Neuron (in vitro differentiated cells): ENCODE results near the gene HCLS1.

Experiments
- H2AFZ ChIP-seq: one replicate; pipeline ENCODE4 v1.6.1; 2013; ENCODE audit warnings: low read depth, mild to moderate bottlenecking, inconsistent platforms, low read length, moderate library complexity
- H3K27me3 ChIP-seq: one replicate; pipeline ENCODE4 v1.6.1; 2013; ENCODE audit warnings: low read length; ENCODE audit not compliant: insufficient read depth
- H3K36me3 ChIP-seq: one replicate; pipeline ENCODE4 v1.6.1; 2013; ENCODE audit warnings: low read length; ENCODE audit not compliant: insufficient read depth
- H3K4me1 ChIP-seq: one replicate; pipeline ENCODE4 v1.6.1; 2013; ENCODE audit warnings: low read length; ENCODE audit not compliant: insufficient read depth
- H3K4me3 ChIP-seq: 2 replicates; pipeline ENCODE4 v1.5.1; 2013; ENCODE audit warnings: mild to moderate bottlenecking, low read length, moderate library complexity
- H3K9me3 ChIP-seq: one replicate; pipeline ENCODE4 v1.6.1; 2013; ENCODE audit warnings: low read length

Gene HCLS1

DNA sequence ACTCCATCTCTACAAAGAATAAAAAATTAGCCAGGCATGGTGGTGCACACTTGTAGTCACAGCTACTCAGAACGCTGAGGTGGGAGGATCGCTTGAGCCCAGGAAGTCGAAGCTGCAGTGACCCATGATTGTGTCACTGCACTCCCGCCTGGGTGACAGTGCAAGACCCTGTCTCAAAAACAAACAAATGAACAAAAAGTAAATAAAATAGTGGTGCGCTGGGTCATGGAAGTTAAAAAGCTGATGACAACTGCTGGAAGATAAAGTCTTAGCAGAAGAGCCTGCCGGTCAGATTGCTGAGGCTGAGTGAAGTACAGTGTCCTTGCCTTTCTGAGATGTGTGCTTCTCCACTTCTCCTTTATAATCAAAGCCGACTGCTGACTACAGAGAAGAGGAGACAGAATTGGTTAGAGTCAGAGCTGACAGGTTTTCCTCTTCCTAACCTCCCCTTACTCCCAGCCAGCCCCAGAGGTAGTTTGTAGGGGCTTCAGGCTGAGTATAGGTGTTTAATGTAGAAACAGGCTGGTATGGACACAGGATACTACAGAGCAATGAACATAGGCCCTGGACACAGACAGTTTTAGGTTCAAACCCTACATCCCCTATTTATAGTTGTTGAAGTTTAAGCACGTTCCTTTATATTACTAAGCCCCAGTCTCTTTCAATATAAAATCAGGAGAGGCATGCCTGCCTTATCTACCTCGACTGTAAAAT is 17.9 kb downstream of the HCLS1 start:
- no peaks in the 10 kb centered on the region for H3K4me1 ChIP-seq
- H3K27me3 ChIP-seq, result no peaks in the 10 kb centered on the region
- no peak overlapping the region for H2AFZ ChIP-seq
- no peaks in the 10 kb centered on the region for H3K36me3 ChIP-seq
- H3K9me3 ChIP-seq, result no peaks in the 10 kb centered on the region
- no peak overlapping the region for H3K4me3 ChIP-seq

- Histone ChIP-seq H3K4me3 (no peak overlapping the region), H3K36me3 (no peaks in the 10 kb centered on the region), H3K9me3 (no peaks in the 10 kb centered on the region), H2AFZ (no peak overlapping the region), H3K27me3 (no peaks in the 10 kb centered on the region), H3K4me1 (no peaks in the 10 kb centered on the region)
Measured at GRCh38 chr3:121641127-121641526, 19.6 kb downstream of the HCLS1 start.

- H3K9me3 ChIP-seq, result peaks cover 1% of the 10 kb centered on the region
- H3K4me3 ChIP-seq, result no peak overlapping the region
- no peaks in the 10 kb centered on the region for H3K27me3 ChIP-seq
- H3K36me3 ChIP-seq, result no peaks in the 10 kb centered on the region
- H3K4me1 ChIP-seq, result no peaks in the 10 kb centered on the region
- H2AFZ ChIP-seq, result no peak overlapping the region
Measured at GRCh38 chr3:121637922-121638321, 22.8 kb downstream of the HCLS1 start.

DNA sequence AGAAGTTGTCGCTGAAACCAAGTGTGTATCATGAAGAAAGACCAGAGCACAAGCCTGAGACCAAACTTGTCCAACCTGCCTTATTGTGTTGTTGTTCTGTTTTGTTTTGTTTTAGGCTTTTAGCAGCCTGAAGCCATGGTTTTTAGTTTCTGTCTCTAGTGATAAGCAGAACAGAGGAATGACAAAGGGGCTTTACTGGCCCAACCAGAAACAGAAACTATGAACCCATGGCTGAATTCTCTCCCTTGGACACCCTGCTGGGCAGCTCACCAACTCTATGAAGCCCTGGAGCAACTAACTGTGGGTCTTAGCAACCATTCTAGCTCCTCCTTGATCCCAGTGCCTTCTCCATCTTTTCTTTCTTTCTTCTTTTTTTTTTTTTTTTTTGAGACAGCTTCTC is 30.3 kb downstream of the HCLS1 start:
- H3K4me3 ChIP-seq, result no peak overlapping the region
- H3K9me3 ChIP-seq, result peaks cover 1% of the 10 kb centered on the region
- H3K27me3 ChIP-seq, result no peaks in the 10 kb centered on the region
- no peak overlapping the region for H2AFZ ChIP-seq
- H3K4me1 ChIP-seq, result no peaks in the 10 kb centered on the region
- H3K36me3 ChIP-seq, result no peaks in the 10 kb centered on the region

DNA sequence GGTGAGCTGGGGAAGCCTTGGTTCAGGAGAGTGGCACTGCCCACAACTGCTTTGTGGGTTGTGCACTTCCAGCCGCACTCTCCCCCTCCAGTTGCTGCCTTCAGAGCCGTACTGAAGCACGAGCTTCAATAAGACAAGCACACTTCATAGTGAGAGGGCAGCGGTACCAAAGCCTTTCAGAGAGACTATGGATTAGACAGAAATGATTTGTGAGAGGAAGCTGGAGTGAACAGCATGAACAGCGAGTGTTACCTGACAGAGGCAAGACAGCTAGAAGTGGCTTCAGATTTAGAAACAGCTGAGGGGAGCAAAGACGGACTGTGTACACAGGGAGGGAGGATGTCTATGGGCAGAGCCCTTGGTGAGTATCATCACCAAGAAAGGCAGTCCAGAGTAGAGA is 31.1 kb downstream of the HCLS1 start:
- H3K9me3 ChIP-seq, result peaks cover 1% of the 10 kb centered on the region

DNA sequence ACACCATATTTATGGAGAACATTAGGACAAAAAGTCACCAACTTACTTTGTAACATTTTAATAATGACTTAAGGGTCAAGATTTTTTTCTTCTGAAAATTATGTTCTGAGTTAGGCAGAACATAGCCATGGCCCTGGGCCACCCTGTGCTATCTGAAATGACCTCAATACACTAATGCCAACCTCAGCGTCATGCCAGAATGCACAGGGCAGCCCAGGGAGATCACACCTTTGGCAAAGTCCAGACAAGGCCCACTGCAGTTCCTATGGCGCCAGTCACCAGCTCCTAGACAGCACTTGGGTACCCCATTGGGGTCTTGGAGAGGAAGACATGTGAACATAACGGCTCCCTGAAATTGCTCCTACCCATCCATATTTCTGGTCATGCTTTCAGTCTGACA is 33.1 kb downstream of the HCLS1 start:
- Histone ChIP-seq H3K27me3 (no peaks in the 10 kb centered on the region), H3K4me3 (no peak overlapping the region), H3K9me3 (no peaks in the 10 kb centered on the region), H2AFZ (no peak overlapping the region), H3K36me3 (no peaks in the 10 kb centered on the region), H3K4me1 (no peaks in the 10 kb centered on the region)

More for the DNA sequence above, 31.1 kb downstream of the HCLS1 start:
- Histone ChIP-seq H3K4me1 (no peaks in the 10 kb centered on the region), H2AFZ (no peak overlapping the region), H3K27me3 (no peaks in the 10 kb centered on the region), H3K4me3 (no peak overlapping the region), H3K36me3 (no peaks in the 10 kb centered on the region)

DNA sequence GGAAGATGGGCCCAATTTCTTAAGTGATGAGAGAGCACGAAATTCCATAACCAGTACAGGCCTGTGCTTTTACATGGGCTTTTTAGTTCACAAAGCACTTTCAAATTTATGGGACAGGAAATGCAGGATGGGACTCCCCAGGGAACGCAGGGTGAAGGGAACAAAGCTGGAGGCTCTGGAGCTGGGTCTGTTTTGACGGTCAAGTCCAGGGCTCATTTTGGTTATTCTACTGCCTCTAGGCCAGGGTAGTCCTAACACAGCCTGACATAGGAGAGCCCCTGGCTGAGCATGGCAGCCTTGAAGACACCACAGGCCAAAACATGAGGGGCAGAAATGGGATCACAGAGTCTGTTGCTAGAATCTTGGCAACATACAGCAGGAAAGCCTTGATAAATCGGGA is 33.5 kb downstream of the HCLS1 start:
- Histone ChIP-seq H3K9me3 (no peaks in the 10 kb centered on the region), H3K4me3 (no peak overlapping the region), H3K36me3 (no peaks in the 10 kb centered on the region), H2AFZ (no peak overlapping the region), H3K27me3 (no peaks in the 10 kb centered on the region), H3K4me1 (no peaks in the 10 kb centered on the region)

- Histone ChIP-seq H3K27me3 (no peaks in the 10 kb centered on the region), H3K4me1 (no peaks in the 10 kb centered on the region), H2AFZ (no peak overlapping the region), H3K9me3 (no peaks in the 10 kb centered on the region), H3K4me3 (no peak overlapping the region), H3K36me3 (no peaks in the 10 kb centered on the region)
Measured at GRCh38 chr3:121626495-121626894, 34.2 kb downstream of the HCLS1 start.

GRCh38 chr3:121624147-121624899 is 36.4 kb downstream of the HCLS1 start:
- H2AFZ ChIP-seq, result no peak overlapping the region
- no peaks in the 10 kb centered on the region for H3K9me3 ChIP-seq
- no peaks in the 10 kb centered on the region for H3K27me3 ChIP-seq
- no peaks in the 10 kb centered on the region for H3K36me3 ChIP-seq
- no peaks in the 10 kb centered on the region for H3K4me1 ChIP-seq
- H3K4me3 ChIP-seq, result no peak overlapping the region

- Histone ChIP-seq H3K27me3 (no peaks in the 10 kb centered on the region), H3K4me3 (no peak overlapping the region), H3K36me3 (no peaks in the 10 kb centered on the region), H2AFZ (no peak overlapping the region), H3K9me3 (no peaks in the 10 kb centered on the region), H3K4me1 (no peaks in the 10 kb centered on the region)
Measured at GRCh38 chr3:121621491-121621890, 39.2 kb downstream of the HCLS1 start.

- H3K4me1 ChIP-seq, result no peaks in the 10 kb centered on the region
- H3K4me3 ChIP-seq, result no peak overlapping the region
- H2AFZ ChIP-seq, result no peak overlapping the region
- no peaks in the 10 kb centered on the region for H3K27me3 ChIP-seq
- no peaks in the 10 kb centered on the region for H3K9me3 ChIP-seq
- no peaks in the 10 kb centered on the region for H3K36me3 ChIP-seq
Measured at GRCh38 chr3:121619691-121620090, 41.0 kb downstream of the HCLS1 start.

DNA sequence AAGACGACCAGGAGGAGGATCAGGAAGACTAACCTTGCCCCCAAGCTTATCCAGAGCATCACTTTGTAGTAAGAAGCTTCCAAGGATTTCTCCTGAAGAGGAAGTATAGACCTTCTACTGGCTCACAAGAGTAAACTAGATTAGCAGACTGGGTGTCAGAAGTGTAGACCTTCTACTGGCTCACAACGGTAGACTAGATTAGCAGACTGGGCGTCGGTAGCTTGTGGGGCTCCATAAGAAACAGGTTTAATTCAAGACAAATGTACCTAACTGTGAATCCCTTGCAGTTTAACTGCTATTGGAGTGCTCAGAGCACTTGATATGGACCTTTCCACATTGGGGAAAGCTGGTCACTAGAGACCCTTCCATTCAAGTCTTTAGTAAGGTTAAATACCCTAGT is 54.6 kb downstream of the HCLS1 start:
- Histone ChIP-seq H3K9me3 (no peaks in the 10 kb centered on the region), H3K27me3 (peaks cover 4% of the 10 kb centered on the region), H3K4me3 (no peak overlapping the region), H3K36me3 (no peaks in the 10 kb centered on the region), H2AFZ (no peak overlapping the region), H3K4me1 (peaks cover 8% of the 10 kb centered on the region)

DNA sequence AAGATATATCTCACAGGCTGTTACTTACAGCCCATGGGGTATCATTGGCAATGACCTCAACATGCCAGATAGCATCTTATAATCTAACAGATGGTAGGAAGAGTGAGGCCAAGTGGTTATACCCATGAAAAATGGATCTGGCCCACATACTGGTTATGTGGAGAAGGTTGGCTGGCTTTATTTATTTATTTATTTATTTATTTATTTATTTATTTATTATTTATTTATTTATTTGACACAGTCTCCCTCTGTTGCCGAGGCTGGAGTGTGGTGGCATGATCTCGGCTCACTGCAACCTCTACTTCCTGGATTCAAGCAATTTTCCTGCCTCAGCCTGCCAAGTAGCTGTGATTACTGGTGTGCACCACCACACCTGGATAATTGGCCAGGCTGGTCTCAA is 55.9 kb downstream of the HCLS1 start:
- H3K9me3 ChIP-seq, result no peaks in the 10 kb centered on the region
- H3K4me3 ChIP-seq, result no peak overlapping the region
- H3K36me3 ChIP-seq, result no peaks in the 10 kb centered on the region
- H3K27me3 ChIP-seq, result peaks cover 4% of the 10 kb centered on the region
- H3K4me1 ChIP-seq, result peaks cover 9% of the 10 kb centered on the region
- no peak overlapping the region for H2AFZ ChIP-seq
